GM12878 (cell line): ENCODE data around the gene ADAM23. TPM values are rescaled to one million over a fixed set of nuclear protein-coding genes. Genes with fewer than 3 reads are reported as not detected.

Experiments used
- ATAC-seq: fragments of 200-7000 bp; cut with Tn5 transposase; 3 replicates; pipeline ENCODE4 v1.9.1; 2020; ENCODE audit warnings: mild to moderate bottlenecking, moderate library complexity
- BruUV-seq: library from RNA; stranded (reverse); fragments of 400-500 nt; replicated peaks from 2 replicates; lab custom pipeline; 2021; lab: Mats Ljungman, UMichigan
- CTCF ChIA-PET: fragments of 300-600 bp; sonication (Branson Sonifier 250); formaldehyde crosslinking; extraction: SDS; loops from one replicate; lab custom pipeline; 2021; ENCODE audit warnings: inconsistent platforms; lab: Yijun Ruan, JAX
- POLR2A ChIA-PET: fragments of 350-600 bp; formaldehyde crosslinking; extraction: SDS; loops from one replicate; lab custom pipeline; 2021; ENCODE audit warnings: inconsistent platforms; lab: Charles Lee
- RAD21 ChIA-PET: fragments of 300-600 bp; sonication (Branson Sonifier 250); formaldehyde crosslinking; loops from one replicate; lab custom pipeline; 2023; ENCODE audit warnings: antibody characterized with exemption; ENCODE audit not compliant: unreplicated experiment; lab: Charles Lee
- SMC1A ChIA-PET: fragments of 300-600 bp; sonication (Branson Sonifier 250); formaldehyde crosslinking; loops from one replicate; lab custom pipeline; 2023; ENCODE audit not compliant: unreplicated experiment, uncharacterized antibody; lab: Charles Lee
- DNase-seq: peaks from one replicate; pipeline ENCODE4 v3.0.0-alpha.2; 2011; ENCODE audit warnings: low read depth, low spot score
- FAIRE-seq: peaks from 3 replicates; lab custom pipeline; 2011; peaks lifted over from hg19 to GRCh38; lab: Jason Lieb, UNC
- H2AFZ ChIP-seq: 2 replicates; pipeline ENCODE4 v1.6.0; 2011; ENCODE audit warnings: low read depth, low read length, control low read depth; ENCODE audit not compliant: control insufficient read depth
- H3K27ac ChIP-seq: 2 replicates; pipeline ENCODE4 v1.5.1; 2011; ENCODE audit warnings: control low read depth; ENCODE audit not compliant: control insufficient read depth, insufficient read depth
- H3K27me3 ChIP-seq, 2 experiments: replicated peaks in 1 of 2; 2 replicates each; pipeline versions ENCODE4 v1.6.0 to v1.6.1; 2011; ENCODE audit warnings: low read length in 1 of 2; ENCODE audit not compliant: control insufficient read depth in 2 of 2, insufficient read depth in 2 of 2
- H3K36me3 ChIP-seq, 2 experiments: 2 replicates each; pipeline ENCODE4 v1.5.1; 2011; ENCODE audit warnings: low read length in 1 of 2; ENCODE audit not compliant: control insufficient read depth in 2 of 2, insufficient read depth in 2 of 2
- H3K4me1 ChIP-seq: 2 replicates; pipeline ENCODE4 v1.6.1; 2011; ENCODE audit warnings: mild to moderate bottlenecking, low read length, moderate library complexity, mixed read lengths; ENCODE audit not compliant: control insufficient read depth, insufficient read depth
- H3K4me2 ChIP-seq: 2 replicates; pipeline ENCODE4 v1.6.0; 2011; ENCODE audit warnings: control low read depth; ENCODE audit not compliant: control insufficient read depth, insufficient read depth
- H3K4me3 ChIP-seq: fragments of 200-600 bp; sonication (generic); 2 replicates; pipeline ENCODE4 v1.5.1; 2016
- H3K79me2 ChIP-seq: 2 replicates; pipeline ENCODE4 v1.6.0; 2011; ENCODE audit warnings: low read length; ENCODE audit not compliant: control insufficient read depth, insufficient read depth
- H3K9ac ChIP-seq: 2 replicates; pipeline ENCODE4 v1.8.0; 2011; ENCODE audit warnings: low read length, control low read depth, mixed read lengths; ENCODE audit not compliant: control insufficient read depth, insufficient read depth
- H3K9me3 ChIP-seq: replicated peaks from 3 replicates; pipeline ENCODE4 v1.5.1; 2011; ENCODE audit warnings: mild to moderate bottlenecking, low read length; ENCODE audit not compliant: control insufficient read depth, insufficient read depth
- H4K20me1 ChIP-seq: 2 replicates; pipeline ENCODE4 v1.6.0; 2011; ENCODE audit not compliant: control insufficient read depth, insufficient read depth
- DPF2 ChIP-seq: fragments of 450-650 bp; IDR thresholded peaks from 2 replicates; pipeline ENCODE4 v1.6.1; 2017; ENCODE audit warnings: mild to moderate bottlenecking
- EZH2 ChIP-seq: IDR thresholded peaks from 2 replicates; pipeline ENCODE4 v1.6.1; 2012; ENCODE audit warnings: low read depth, mild to moderate bottlenecking, control low read depth, inconsistent platforms, low read length, borderline replicate concordance; ENCODE audit not compliant: control insufficient read depth
- NFXL1 ChIP-seq: fragments of 450-650 bp; IDR thresholded peaks from 2 replicates; pipeline ENCODE4 v1.6.1; 2017; ENCODE audit warnings: antibody characterized with exemption, mild to moderate bottlenecking, borderline replicate concordance
- WGBS: methylation state at CpG from one replicate; pipeline ENCODE4 v1.1.6; 2016; ENCODE audit warnings: low lambda C conversion rate; ENCODE audit not compliant: insufficient replicate concordance, insufficient coverage; ENCODE audit errors: missing lambda C conversion rate; 5-methylcytosine and 5-hydroxymethylcytosine counted together
- in situ Hi-C: fragments of 300-500 bp; cut with MboI; formaldehyde crosslinking; loops from 9 replicates; pipeline ENCODE4 v1.14.3; 2018; ENCODE audit warnings: mixed read lengths
- intact Hi-C: fragments of 100-400 bp; cut with micrococcal nuclease; formaldehyde crosslinking; loops from one replicate; pipeline ENCODE4 v1.14.2; 2022; ENCODE audit not compliant: unreplicated experiment
- polyA plus RNA-seq, 11 experiments: library from polyadenylated mRNA; depleted of rRNA in 4 of 11; unstranded in 6 of 11; stranded (reverse) in 5 of 11; fragments of >200 nt; fragmentation: Nextera tagmentation in 4 of 11; fragmentation: Illumina TruSeq in 1 of 11; extraction: Ambion mirVana in 4 of 11; extraction: Trizol in 1 of 11; gene quantifications; 1 replicate in 1 of 11; 2 replicates in 10 of 11; pipeline versions ENCODE4 v1.2.1 to v1.2.3, GENCODE V29; 2011 to 2016; ENCODE audit warnings: inconsistent platforms in 2 of 11, missing spikeins in 2 of 11, low read depth in 1 of 11
- total RNA-seq, 4 experiments: library from RNA; depleted of rRNA in 3 of 4; stranded (reverse); fragments of >200 nt in 3 of 4; fragmentation: Illumina TruSeq in 1 of 4; extraction: Trizol in 1 of 4; gene quantifications; 2 replicates each; pipeline versions ENCODE4 v1.2.1 to v1.2.3, GENCODE V29; 2013 to 2021
- TF ChIP-seq, protein P1 (sequence below): fragments of 450-650 bp; IDR thresholded peaks from 2 replicates; pipeline ENCODE4 v1.6.1; 2017; ENCODE audit warnings: low read depth, mild to moderate bottlenecking, moderate library complexity

ADAM23 gene
- total and polyA plus RNA-seq, 10 of the 15 experiments (the other 5 are each of a cell fraction or from before 2014, with no cell fraction given) = 5.7 to 41.8 (median 15.6) TPM

GRCh38 chr2:206442474-206442832 lies 879 bp upstream of the ADAM23 start:
- DNase-seq = no peak
- ChIA-PET POLR2A (no interaction called here), SMC1A (interaction anchor here (0.5 to 1.5 kb wide), 2 partner anchors 47 to 98 kb away, joined by 3 read pairs; no protein-coding TSS in a partner anchor)
- Histone ChIP-seq H3K79me2 (no peaks in the 10 kb centered on the region; the same call in 1 of the 2 replicates), H3K36me3 (no peaks in the 10 kb centered on the region), H3K9ac (no peak overlapping the region), H4K20me1 (no peaks in the 10 kb centered on the region)
- no TSS peak for BruUV-seq
- no peak for FAIRE-seq
- no peak for ATAC-seq
- WGBS = 1% methylated on average over 10 of the region's 10 CpGs
- in situ Hi-C loops = no loop called here
- TF ChIP-seq EZH2 (peak; percentile 5; the same call in 1 of the 2 replicates), NFXL1 (no peak), DPF2 (no peak)
- TF ChIP-seq, protein P1, sequence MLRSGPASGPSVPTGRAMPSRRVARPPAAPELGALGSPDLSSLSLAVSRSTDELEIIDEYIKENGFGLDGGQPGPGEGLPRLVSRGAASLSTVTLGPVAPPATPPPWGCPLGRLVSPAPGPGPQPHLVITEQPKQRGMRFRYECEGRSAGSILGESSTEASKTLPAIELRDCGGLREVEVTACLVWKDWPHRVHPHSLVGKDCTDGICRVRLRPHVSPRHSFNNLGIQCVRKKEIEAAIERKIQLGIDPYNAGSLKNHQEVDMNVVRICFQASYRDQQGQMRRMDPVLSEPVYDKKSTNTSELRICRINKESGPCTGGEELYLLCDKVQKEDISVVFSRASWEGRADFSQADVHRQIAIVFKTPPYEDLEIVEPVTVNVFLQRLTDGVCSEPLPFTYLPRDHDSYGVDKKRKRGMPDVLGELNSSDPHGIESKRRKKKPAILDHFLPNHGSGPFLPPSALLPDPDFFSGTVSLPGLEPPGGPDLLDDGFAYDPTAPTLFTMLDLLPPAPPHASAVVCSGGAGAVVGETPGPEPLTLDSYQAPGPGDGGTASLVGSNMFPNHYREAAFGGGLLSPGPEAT = no peak
- TF ChIP-seq, all 136 proteins: peak for 1
- Histone ChIP-seq H3K4me3 (0 out of 2 replicates have a peak overlapping the region, but pooled peaks have one; percentile 45), H3K4me1 (peaks cover 7% of the 10 kb centered on the region), H3K27ac (no peak overlapping the region), H3K9me3 (no peaks in the 10 kb centered on the region), H3K27me3 (peaks cover 3 to 24% of the 10 kb centered on the region in 2 experiments), H2AFZ (no peak overlapping the region), H3K4me2 (peak overlapping the region; percentile 84; the same call in 1 of the 2 replicates)
- CTCF ChIA-PET = no interaction called here
- RAD21 ChIA-PET = no interaction called here
- intact Hi-C loops = loop anchor here (2.0 to 10.0 kb wide), 2 partner anchors 50 to 168 kb away; partner anchors contain the start of gene ZDBF2
